Stimulated activated CD8-positive, alpha-beta memory T cell treated with anti-CD3 and anti-CD28 coated beads, Interleukin-4, amount 100 ng/mL, for 24 hours (primary cell): Measurements from ENCODE around the gene FANCL.
"Not testable (repeated sequence)": the region's sequence is repeated elsewhere in the genome, so short reads cannot be mapped to it uniquely, and the experiment has no call there.

Source experiments
- DNase-seq: peaks from one replicate; pipeline ENCODE4 v3.0.0-alpha.2; 2020; ENCODE audit warnings: low read depth

FANCL gene

GRCh38 chr2:58206785-58207184 lies 34.3 kb downstream of the FANCL start:
- DNase-seq: no peak

GRCh38 chr2:58204195-58204959 lies 36.7 kb downstream of the FANCL start:
- DNase-seq: no peak

- DNase-seq: no peak
Observed at GRCh38 chr2:58203018-58203417, 38.1 kb downstream of the FANCL start.

- DNase-seq: no peak
Observed at GRCh38 chr2:58202404-58202803, 38.7 kb downstream of the FANCL start.

- DNase-seq: no peak
Observed at GRCh38 chr2:58197894-58198293, 43.2 kb downstream of the FANCL start.

- no peak for DNase-seq
Observed at GRCh38 chr2:58195662-58196061, 45.5 kb downstream of the FANCL start.

- DNase-seq: no peak
Observed at GRCh38 chr2:58194458-58194857, 46.7 kb downstream of the FANCL start.

- DNase-seq: not testable (repeated sequence)
Observed at GRCh38 chr2:58187022-58187421, 54.1 kb downstream of the FANCL start.

GRCh38 chr2:58186501-58186900 lies 54.6 kb downstream of the FANCL start:
- DNase-seq: no peak

GRCh38 chr2:58182527-58182926 lies 58.6 kb downstream of the FANCL start:
- DNase-seq: no peak

- DNase-seq: no peak
Observed at GRCh38 chr2:58180635-58181034, 60.5 kb downstream of the FANCL start.

GRCh38 chr2:58180175-58180574 lies 61.0 kb downstream of the FANCL start:
- not testable (repeated sequence) for DNase-seq

GRCh38 chr2:58177187-58177586 lies 63.9 kb downstream of the FANCL start:
- not testable (repeated sequence) for DNase-seq

- DNase-seq: not testable (repeated sequence)
Observed at GRCh38 chr2:58171831-58172230, 69.3 kb downstream of the FANCL start.

GRCh38 chr2:58170334-58170933 lies 70.7 kb downstream of the FANCL start:
- DNase-seq: not testable (repeated sequence)

GRCh38 chr2:58169845-58170244 lies 71.3 kb downstream of the FANCL start:
- DNase-seq: not testable (repeated sequence)

- DNase-seq: not testable (repeated sequence)
Observed at GRCh38 chr2:58168130-58168529, 73.0 kb downstream of the FANCL start.

- no peak for DNase-seq
Observed at GRCh38 chr2:58163913-58164312, 77.2 kb downstream of the FANCL start.

- no peak for DNase-seq
Observed at GRCh38 chr2:58158481-58158880, 82.6 kb downstream of the FANCL start.

- no peak for DNase-seq
Observed at GRCh38 chr2:58157754-58158153, 83.4 kb downstream of the FANCL start.

- DNase-seq: no peak
Observed at GRCh38 chr2:58156780-58157179, 84.3 kb downstream of the FANCL start.

GRCh38 chr2:58155160-58155778 lies 85.9 kb downstream of the FANCL start:
- no peak for DNase-seq

GRCh38 chr2:58146707-58147106 lies 94.4 kb downstream of the FANCL start:
- DNase-seq: no peak
